Spleen (tissue), 11 donors: Measurements from ENCODE around the gene DNAH11. TPM values are rescaled to one million over a fixed set of nuclear protein-coding genes. Genes with fewer than 3 reads are reported as not detected.

ENCODE experiments used
- DNase-seq: peaks from one replicate; pipeline ENCODE4 v3.0.0-alpha.2; 2020
- H3K27ac ChIP-seq, 8 donors: fragments of 200-600 bp; sonication (generic) in 7 of 8; 1 replicate in 4 of 8; 2 replicates in 4 of 8; pipeline versions ENCODE4 v1.5.0 to v1.8.0; 2016 to 2021; ENCODE audit warnings: inconsistent platforms in 4 of 8, mild to moderate bottlenecking in 4 of 8, moderate library complexity in 1 of 8
- H3K27me3 ChIP-seq, 7 donors: fragments of 200-600 bp; sonication (generic) in 6 of 7; replicated peaks in 1 of 7; 1 replicate in 4 of 7; 2 replicates in 3 of 7; pipeline versions ENCODE4 v1.5.0 to v1.8.0; 2016 to 2021; ENCODE audit warnings: inconsistent platforms in 3 of 7, mild to moderate bottlenecking in 1 of 7
- H3K36me3 ChIP-seq, 6 donors: fragments of 200-600 bp; sonication (generic) in 5 of 6; 1 replicate in 4 of 6; 2 replicates in 2 of 6; pipeline versions ENCODE4 v1.5.0 to v1.8.0; 2016 to 2021; ENCODE audit warnings: inconsistent platforms in 2 of 6
- H3K4me1 ChIP-seq, 6 donors: fragments of 200-600 bp; sonication (generic) in 5 of 6; 1 replicate in 3 of 6; 2 replicates in 3 of 6; pipeline versions ENCODE4 v1.5.0 to v1.8.0; 2016 to 2021; ENCODE audit warnings: inconsistent platforms in 3 of 6
- H3K4me3 ChIP-seq, 8 donors: fragments of 200-600 bp; sonication (generic) in 7 of 8; 1 replicate in 4 of 8; 2 replicates in 4 of 8; pipeline versions ENCODE4 v1.5.0 to v1.8.0; 2016 to 2021; ENCODE audit warnings: inconsistent platforms in 4 of 8, mild to moderate bottlenecking in 4 of 8, moderate library complexity in 2 of 8
- H3K9me3 ChIP-seq, 8 donors: fragments of 200-600 bp; sonication (generic) in 7 of 8; 1 replicate in 4 of 8; 2 replicates in 4 of 8; pipeline versions ENCODE4 v1.5.0 to v1.8.0; 2016 to 2021; ENCODE audit warnings: inconsistent platforms in 4 of 8
- CTCF ChIP-seq, 11 experiments: fragments of 200-600 bp in 7 of 11; fragments of 450-650 bp in 4 of 11; sonication (generic) in 4 of 11; IDR thresholded peaks in 8 of 11; conservative IDR thresholded peaks in 3 of 11; 1 replicate in 7 of 11; 2 replicates in 4 of 11; pipeline versions ENCODE4 v1.4.0 to v1.8.0; 2016 to 2021; ENCODE audit warnings: antibody characterized with exemption in 11 of 11, inconsistent platforms in 4 of 11, mild to moderate bottlenecking in 1 of 11
- POLR2A ChIP-seq, 3 donors: fragments of 450-650 bp; IDR thresholded peaks; one replicate each; pipeline ENCODE4 v1.5.1; 2017; ENCODE audit warnings: antibody characterized with exemption in 3 of 3, mild to moderate bottlenecking in 1 of 3
- POLR2AphosphoS5 ChIP-seq, 3 donors: sonication (generic); formaldehyde crosslinking; IDR thresholded peaks; one replicate each; pipeline ENCODE4 v1.5.1; 2017; ENCODE audit warnings: antibody characterized with exemption in 3 of 3
- WGBS, 5 donors: extraction: QIAGEN DNeasy Blood & Tissue Kit in 3 of 5; methylation state at CpG; one replicate each; pipeline versions ENCODE4 v1.1.5 to v1.1.7; 2013 to 2018; 5-methylcytosine and 5-hydroxymethylcytosine counted together
- intact Hi-C: fragments of 100-400 bp; cut with DNase I; formaldehyde crosslinking; loops from one replicate; pipeline ENCODE4 v1.15.0; 2023; ENCODE audit warnings: low total_unique reads
- polyA plus RNA-seq, 3 donors: library from polyadenylated mRNA; stranded (reverse); fragments of 200-250 nt; gene quantifications; one replicate each; pipeline ENCODE4 v1.2.1, GENCODE V29; 2013
- total RNA-seq, 7 donors: library from RNA; depleted of rRNA in 3 of 7; stranded (reverse); fragments of >200 nt in 3 of 7; fragmentation: NEBNext Ultra II Directional in 4 of 7; extraction: Animal tissue kit (Norgen Biotek cat#: 25700) in 4 of 7; gene quantifications; one replicate each; pipeline versions ENCODE4 v1.1.0 to v1.2.1, GENCODE V29; 2016 to 2021
- donor health status: healthy with polysubstance abuse.
- donor health status: DM: no; HTN: no; CAD: no; lungs with moderate emphysema.
- donor health status: DM: no; HTN: no; CAD: no.
- donor health status: Bipolar disorder and iron deficiency.
- donor health status: healthy.
- donor health status: DM: no; HTN: no; CAD: no.
- donor health status: DM: yes; HTN: yes; CAD: no.

Gene DNAH11
- total and polyA plus RNA-seq, 10 donors, result 0.28 to 2.1 (median 0.88) TPM

DNA sequence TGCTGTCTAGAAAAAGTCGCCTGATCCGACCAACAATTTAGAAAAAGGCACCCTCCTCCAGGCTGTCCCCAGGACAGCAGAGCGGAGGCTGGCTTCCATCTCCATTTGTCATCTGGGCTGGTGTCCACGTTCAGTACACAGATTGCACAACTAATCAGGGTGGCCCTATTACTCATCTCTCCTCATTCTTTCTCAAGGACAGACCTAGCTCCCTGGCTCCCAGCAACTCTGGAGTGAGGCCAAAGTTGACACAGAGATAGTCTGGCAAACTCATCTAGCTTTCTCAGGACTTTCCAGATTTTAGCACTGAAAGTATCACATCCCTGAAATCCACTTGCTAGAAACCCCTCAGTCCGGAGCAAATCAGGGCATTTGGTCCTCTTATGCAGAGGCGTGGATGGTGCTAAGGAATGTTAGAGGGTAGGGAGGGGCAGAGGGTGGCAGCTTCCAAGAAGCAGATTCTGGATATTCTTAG, 75.1 kb downstream of the DNAH11 start:
- peaks cover 0 to 4% (median 0%) of the 10 kb centered on the region in 8 donors for H3K9me3 ChIP-seq
- intact Hi-C loops, result no loop called here
- H3K36me3 ChIP-seq, result no peaks in the 10 kb centered on the region
- DNase-seq, result no peak
- no peaks in the 10 kb centered on the region for H3K4me1 ChIP-seq
- 71 to 87% (median 79%) methylated on average over 6 of the region's 6 CpGs for WGBS, 5 donors
- no peaks in the 10 kb centered on the region for H3K27me3 ChIP-seq
- no peak overlapping the region for H3K4me3 ChIP-seq
- no peak overlapping the region for H3K27ac ChIP-seq
- TF ChIP-seq POLR2AphosphoS5 (IDR thresholded peaks at IDR 0.05), result no peak
- no peak for TF ChIP-seq CTCF (IDR thresholded peaks at IDR 0.05 in 8 of 11, conservative IDR thresholded peaks at IDR 0.05 in 3 of 11)
- TF ChIP-seq POLR2A (IDR thresholded peaks at IDR 0.05), result no peak

GRCh38 chr7:21618706-21619105, 75.9 kb downstream of the DNAH11 start:
- H3K27ac ChIP-seq, result no peak overlapping the region
- intact Hi-C loops, result no loop called here
- WGBS, 5 donors, result 80 to 89% (median 88%) methylated on average over 8 of the region's 8 CpGs
- no peak overlapping the region for H3K4me3 ChIP-seq
- H3K27me3 ChIP-seq, result no peaks in the 10 kb centered on the region
- DNase-seq, result no peak
- TF ChIP-seq POLR2AphosphoS5 (IDR thresholded peaks at IDR 0.05), result no peak
- TF ChIP-seq POLR2A (IDR thresholded peaks at IDR 0.05), result no peak
- no peak for TF ChIP-seq CTCF (IDR thresholded peaks at IDR 0.05 in 8 of 11, conservative IDR thresholded peaks at IDR 0.05 in 3 of 11)
- H3K9me3 ChIP-seq, result peaks cover 0 to 4% (median 0%) of the 10 kb centered on the region in 8 donors
- no peaks in the 10 kb centered on the region for H3K4me1 ChIP-seq
- H3K36me3 ChIP-seq, result no peaks in the 10 kb centered on the region

GRCh38 chr7:21620054-21620453, 77.2 kb downstream of the DNAH11 start:
- TF ChIP-seq POLR2A (IDR thresholded peaks at IDR 0.05) (no peak), CTCF (IDR thresholded peaks at IDR 0.05 in 8 of 11, conservative IDR thresholded peaks at IDR 0.05 in 3 of 11) (no peak), POLR2AphosphoS5 (IDR thresholded peaks at IDR 0.05) (no peak)
- no peaks in the 10 kb centered on the region for H3K36me3 ChIP-seq
- whole genome bisulfite sequencing, 5 donors, result 86 to 91% (median 88%) methylated on average over 2 of the region's 2 CpGs
- no peak overlapping the region for H3K27ac ChIP-seq
- H3K4me1 ChIP-seq, result no peaks in the 10 kb centered on the region
- H3K27me3 ChIP-seq, result no peaks in the 10 kb centered on the region
- DNase-seq, result no peak
- intact Hi-C loops, result no loop called here
- peaks cover 0 to 4% (median 0%) of the 10 kb centered on the region in 8 donors for H3K9me3 ChIP-seq
- no peak overlapping the region for H3K4me3 ChIP-seq

GRCh38 chr7:21624320-21624719, 81.5 kb downstream of the DNAH11 start:
- no peak overlapping the region for H3K27ac ChIP-seq
- no peaks in the 10 kb centered on the region for H3K27me3 ChIP-seq
- H3K4me1 ChIP-seq, result no peaks in the 10 kb centered on the region
- peaks cover 0 to 4% (median 0%) of the 10 kb centered on the region in 8 donors for H3K9me3 ChIP-seq
- H3K36me3 ChIP-seq, result no peaks in the 10 kb centered on the region
- intact Hi-C loops, result no loop called here
- H3K4me3 ChIP-seq, result no peak overlapping the region
- TF ChIP-seq POLR2A (IDR thresholded peaks at IDR 0.05), result no peak
- no peak for TF ChIP-seq POLR2AphosphoS5 (IDR thresholded peaks at IDR 0.05)
- no peak for TF ChIP-seq CTCF (IDR thresholded peaks at IDR 0.05 in 8 of 11, conservative IDR thresholded peaks at IDR 0.05 in 3 of 11)
- DNase-seq, result no peak
